Endodermal cell (in vitro differentiated cells): ENCODE results near the gene IVD. TPM values are rescaled to one million over a fixed set of nuclear protein-coding genes. Genes with fewer than 3 reads are reported as not detected.

Experiments used
- DNase-seq: peaks from one replicate; pipeline ENCODE4 v3.0.0-alpha.2; 2017
- H3K27ac ChIP-seq: 2 replicates; pipeline ENCODE4 v1.5.1; 2013; ENCODE audit warnings: mild to moderate bottlenecking, low read depth, low read length, moderate library complexity
- H3K27me3 ChIP-seq: 2 replicates; pipeline ENCODE4 v1.6.1; 2013; ENCODE audit warnings: mild to moderate bottlenecking, low read length, moderate library complexity; ENCODE audit not compliant: insufficient read depth, control insufficient read depth, poor library complexity, severe bottlenecking
- H3K36me3 ChIP-seq: 2 replicates; pipeline ENCODE4 v1.7.0; 2013; ENCODE audit warnings: mild to moderate bottlenecking, low read length, moderate library complexity; ENCODE audit not compliant: control insufficient read depth, insufficient read depth
- H3K4me1 ChIP-seq: one replicate; pipeline ENCODE4 v1.7.0; 2013; ENCODE audit warnings: low read length; ENCODE audit not compliant: control insufficient read depth, insufficient read depth
- H3K4me3 ChIP-seq: 2 replicates; pipeline ENCODE4 v1.5.1; 2013; ENCODE audit warnings: mild to moderate bottlenecking, low read length, moderate library complexity
- H3K9ac ChIP-seq: 2 replicates; pipeline ENCODE4 v1.6.1; 2013; ENCODE audit warnings: mild to moderate bottlenecking, low read length, moderate library complexity; ENCODE audit not compliant: poor library complexity, severe bottlenecking; ENCODE audit errors: extremely low read depth
- H3K9me3 ChIP-seq: 2 replicates; pipeline ENCODE4 v1.6.1; 2013; ENCODE audit warnings: mild to moderate bottlenecking, low read length, moderate library complexity; ENCODE audit not compliant: control insufficient read depth
- H3K27ac Mint-ChIP-seq: 2 replicates; pipeline ENCODE4 v1.8.0; 2020; ENCODE audit warnings: mixed read lengths
- H3K27me3 Mint-ChIP-seq: 2 replicates; pipeline ENCODE4 v1.8.0; 2021; ENCODE audit warnings: mild to moderate bottlenecking, mixed read lengths; ENCODE audit not compliant: insufficient read depth
- H3K36me3 Mint-ChIP-seq: 2 replicates; pipeline ENCODE4 v1.8.0; 2020; ENCODE audit warnings: low read depth, mixed read lengths
- H3K4me1 Mint-ChIP-seq: 2 replicates; pipeline ENCODE4 v1.8.0; 2020; ENCODE audit warnings: mixed read lengths
- H3K4me3 Mint-ChIP-seq: 2 replicates; pipeline ENCODE4 v1.8.0; 2020; ENCODE audit warnings: mild to moderate bottlenecking, moderate library complexity, mixed read lengths
- H3K9me3 Mint-ChIP-seq: 2 replicates; pipeline ENCODE4 v1.8.0; 2020; ENCODE audit warnings: mild to moderate bottlenecking, mixed read lengths
- WGBS, 2 experiments: methylation state at CpG; one replicate each; pipeline versions ENCODE4 v1.1.5 to v1.1.7; 2013; ENCODE audit warnings: missing lambda C conversion rate in 2 of 2, mixed read lengths in 1 of 2; ENCODE audit not compliant: insufficient coverage in 1 of 2, insufficient read length in 1 of 2; 5-methylcytosine and 5-hydroxymethylcytosine counted together
- long read RNA-seq, 4 experiments: library from polyadenylated mRNA in 2 of 4; library from RNA in 1 of 4; library from capped mRNA in 1 of 4; stranded (forward) in 3 of 4; unstranded in 1 of 4; transcript quantifications; one replicate each; pipeline ENCODE4 v2.0.0, GENCODE V29; 2020 to 2021; ENCODE audit warnings: inconsistent platforms in 1 of 4
- polyA plus RNA-seq, 2 experiments: library from polyadenylated mRNA; stranded (reverse); fragments of 50-300 nt; gene quantifications; one replicate each; pipeline ENCODE4 v1.2.3, GENCODE V29; 2013
- total RNA-seq, 2 donors: library from RNA; stranded (reverse); fragmentation: NEBNext Ultra II Directional in 1 of 2; extraction: Animal tissue kit (Norgen Biotek cat#: 25700) in 1 of 2; gene quantifications; 2 replicates in 1 of 2; 3 replicates in 1 of 2; pipeline ENCODE4 v1.2.1, GENCODE V29; 2021
- TF ChIP-seq, protein P1 (sequence below): fragments of 200-600 bp; sonication (generic); conservative IDR thresholded peaks from 2 replicates; pipeline ENCODE4 v1.5.0; 2021; ENCODE audit warnings: antibody characterized with exemption, mild to moderate bottlenecking

The IVD gene
- 10 to 100 TPM; 90.6 to 98.7 TPM for total RNA-seq
- 63.5 TPM for polyA plus RNA-seq (2013, experiment 1 of 2)
- 51.7 TPM for polyA plus RNA-seq (2013, experiment 2 of 2)
- long read RNA-seq, experiment 1, transcript IVD-206 (12 exons, 1,809 nt) = major isoform, 7 of 29 reads
- long read RNA-seq, experiment 1, partial matches to known transcripts = 5 of 29 reads
- long read RNA-seq, experiment 1, other reads (novel, unspliced or antisense) = 17 of 29 reads
- long read RNA-seq, experiment 2, transcript IVD-206 (12 exons, 1,809 nt) = major isoform, 77 of 134 reads
- long read RNA-seq, experiment 2, partial matches to known transcripts = 6 of 134 reads
- long read RNA-seq, experiment 2, other reads (novel, unspliced or antisense) = 49 of 134 reads
- long read RNA-seq, experiment 3, transcript IVD-206 (12 exons, 1,809 nt) = major isoform, 358 of 431 reads
- long read RNA-seq, experiment 3, partial matches to known transcripts = 7 of 431 reads
- long read RNA-seq, experiment 3, other reads (novel, unspliced or antisense) = 65 of 431 reads
- long read RNA-seq, experiment 4, transcript IVD-206 (12 exons, 1,809 nt) = major isoform, 36 of 67 reads
- long read RNA-seq, experiment 4, partial matches to known transcripts = 2 of 67 reads
- long read RNA-seq, experiment 4, other reads (novel, unspliced or antisense) = 29 of 67 reads

DNA sequence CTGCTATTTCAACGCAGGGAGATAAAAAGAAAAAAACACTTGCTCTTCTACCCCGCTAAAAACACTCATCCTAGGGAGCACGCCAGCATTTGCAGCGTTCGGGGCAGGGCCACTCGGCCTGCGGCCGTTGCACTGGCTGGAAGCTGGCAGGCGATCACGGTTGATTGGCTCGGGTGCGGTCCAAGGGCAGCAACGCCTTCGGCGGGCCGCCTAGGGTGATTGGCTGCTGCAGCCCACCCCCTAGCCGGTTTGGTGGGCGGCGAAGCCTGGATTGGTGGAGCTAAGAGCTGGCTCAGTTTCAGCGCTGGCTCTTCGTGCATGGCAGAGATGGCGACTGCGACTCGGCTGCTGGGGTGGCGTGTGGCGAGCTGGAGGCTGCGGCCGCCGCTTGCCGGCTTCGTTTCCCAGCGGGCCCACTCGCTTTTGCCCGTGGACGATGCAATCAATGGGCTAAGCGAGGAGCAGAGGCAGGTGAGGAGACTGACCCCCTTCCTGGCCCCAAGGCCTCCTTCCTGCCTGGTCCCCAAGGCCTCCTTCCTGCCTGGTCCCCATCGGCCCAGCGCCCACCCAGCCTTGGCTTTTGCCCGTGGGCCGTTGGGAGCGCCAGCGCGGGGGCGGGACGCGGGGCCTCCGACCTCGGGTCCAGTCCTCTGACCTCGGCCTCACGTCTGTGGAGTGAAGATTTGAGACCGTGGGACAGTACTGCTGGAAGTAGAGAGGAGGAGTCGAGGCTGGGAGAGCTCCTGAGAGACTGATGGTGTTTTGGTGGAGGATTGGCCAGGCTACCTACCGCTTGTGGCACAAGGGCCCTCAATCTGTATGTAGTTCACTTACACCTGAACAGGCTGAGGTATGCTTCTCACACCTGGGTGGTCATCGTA, at the start of gene IVD:
IVD (plus strand) TSS at position 295 of the 881 bp plus-strand sequence; CDS start at position 328, 33 bp downstream.
- Histone ChIP-seq H3K4me3 (peak within 1 kb of the TSS; percentile 86), H3K4me1 (no peaks in the 10 kb centered on the region), H3K27me3 (no peaks in the 10 kb centered on the region), H3K9me3 (no peaks in the 10 kb centered on the region), H3K36me3 (peaks cover 30% of the 10 kb centered on the region), H3K9ac (peak within 1 kb of the TSS; percentile 47), H3K27ac (no peak within 1 kb of the TSS)
- peaks cover 25% of the 10 kb centered on the region for H3K36me3 Mint-ChIP-seq
- DNase-seq = peak; percentile 99
- H3K4me1 Mint-ChIP-seq = peaks cover 13% of the 10 kb centered on the region
- TF ChIP-seq, protein P1, sequence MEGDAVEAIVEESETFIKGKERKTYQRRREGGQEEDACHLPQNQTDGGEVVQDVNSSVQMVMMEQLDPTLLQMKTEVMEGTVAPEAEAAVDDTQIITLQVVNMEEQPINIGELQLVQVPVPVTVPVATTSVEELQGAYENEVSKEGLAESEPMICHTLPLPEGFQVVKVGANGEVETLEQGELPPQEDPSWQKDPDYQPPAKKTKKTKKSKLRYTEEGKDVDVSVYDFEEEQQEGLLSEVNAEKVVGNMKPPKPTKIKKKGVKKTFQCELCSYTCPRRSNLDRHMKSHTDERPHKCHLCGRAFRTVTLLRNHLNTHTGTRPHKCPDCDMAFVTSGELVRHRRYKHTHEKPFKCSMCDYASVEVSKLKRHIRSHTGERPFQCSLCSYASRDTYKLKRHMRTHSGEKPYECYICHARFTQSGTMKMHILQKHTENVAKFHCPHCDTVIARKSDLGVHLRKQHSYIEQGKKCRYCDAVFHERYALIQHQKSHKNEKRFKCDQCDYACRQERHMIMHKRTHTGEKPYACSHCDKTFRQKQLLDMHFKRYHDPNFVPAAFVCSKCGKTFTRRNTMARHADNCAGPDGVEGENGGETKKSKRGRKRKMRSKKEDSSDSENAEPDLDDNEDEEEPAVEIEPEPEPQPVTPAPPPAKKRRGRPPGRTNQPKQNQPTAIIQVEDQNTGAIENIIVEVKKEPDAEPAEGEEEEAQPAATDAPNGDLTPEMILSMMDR = no peak
- peak within 1 kb of the TSS; percentile 79 for H3K4me3 Mint-ChIP-seq
- no peaks in the 10 kb centered on the region for H3K9me3 Mint-ChIP-seq
- WGBS, 2 experiments = 1 to 4% methylated on average over 22 to 54 of the region's 54 CpGs
- H3K27ac Mint-ChIP-seq = peak within 1 kb of the TSS; percentile 74
- H3K27me3 Mint-ChIP-seq = no peaks in the 10 kb centered on the region

- Mint-ChIP-seq H3K27me3 (peaks cover 41% of the 10 kb centered on the region), H3K36me3 (no peaks in the 10 kb centered on the region), H3K9me3 (no peaks in the 10 kb centered on the region), H3K4me1 (peaks cover 14% of the 10 kb centered on the region), H3K27ac (no peak overlapping the region), H3K4me3 (no peak overlapping the region)
- DNase-seq = no peak
- Histone ChIP-seq H3K4me1 (no peaks in the 10 kb centered on the region), H3K27me3 (peaks cover 38% of the 10 kb centered on the region), H3K9ac (no peak overlapping the region), H3K36me3 (no peaks in the 10 kb centered on the region), H3K27ac (no peak overlapping the region), H3K9me3 (no peaks in the 10 kb centered on the region), H3K4me3 (no peak overlapping the region)
- 84% methylated on average over 4 of the region's 5 CpGs; no CpG with 5 or more reads in 1 of the 2 experiments for WGBS, 2 experiments
- TF ChIP-seq, protein P1 = no peak
Measured at GRCh38 chr15:40355976-40356585, 49.5 kb upstream of the IVD start.

GRCh38 chr15:40357246-40357645, 48.3 kb upstream of the IVD start:
- Mint-ChIP-seq H3K27ac (no peak overlapping the region), H3K27me3 (peaks cover 52% of the 10 kb centered on the region), H3K36me3 (no peaks in the 10 kb centered on the region), H3K9me3 (no peaks in the 10 kb centered on the region), H3K4me3 (peak overlapping the region; percentile 61), H3K4me1 (peaks cover 14% of the 10 kb centered on the region)
- Histone ChIP-seq H3K9ac (no peak overlapping the region), H3K4me1 (no peaks in the 10 kb centered on the region), H3K9me3 (no peaks in the 10 kb centered on the region), H3K36me3 (no peaks in the 10 kb centered on the region), H3K27ac (no peak overlapping the region), H3K27me3 (peaks cover 50% of the 10 kb centered on the region), H3K4me3 (peak overlapping the region; percentile 79)
- WGBS, 2 experiments = no CpG with 5 or more reads among the region's 1 CpG
- TF ChIP-seq, protein P1 = no peak
- DNase-seq = no peak
